DMS 273 treated with DMSO at 0.1 percent for 48 hours (cell line): ENCODE results near the gene JUNB.
"Not testable (repeated sequence)": the region's sequence is repeated elsewhere in the genome, so short reads cannot be mapped to it uniquely, and the experiment has no call there.

Experiments used
- DNase-seq: peaks from one replicate; lab custom pipeline; 2025; lab: John Stamatoyannopoulos, UW

Gene JUNB

DNA sequence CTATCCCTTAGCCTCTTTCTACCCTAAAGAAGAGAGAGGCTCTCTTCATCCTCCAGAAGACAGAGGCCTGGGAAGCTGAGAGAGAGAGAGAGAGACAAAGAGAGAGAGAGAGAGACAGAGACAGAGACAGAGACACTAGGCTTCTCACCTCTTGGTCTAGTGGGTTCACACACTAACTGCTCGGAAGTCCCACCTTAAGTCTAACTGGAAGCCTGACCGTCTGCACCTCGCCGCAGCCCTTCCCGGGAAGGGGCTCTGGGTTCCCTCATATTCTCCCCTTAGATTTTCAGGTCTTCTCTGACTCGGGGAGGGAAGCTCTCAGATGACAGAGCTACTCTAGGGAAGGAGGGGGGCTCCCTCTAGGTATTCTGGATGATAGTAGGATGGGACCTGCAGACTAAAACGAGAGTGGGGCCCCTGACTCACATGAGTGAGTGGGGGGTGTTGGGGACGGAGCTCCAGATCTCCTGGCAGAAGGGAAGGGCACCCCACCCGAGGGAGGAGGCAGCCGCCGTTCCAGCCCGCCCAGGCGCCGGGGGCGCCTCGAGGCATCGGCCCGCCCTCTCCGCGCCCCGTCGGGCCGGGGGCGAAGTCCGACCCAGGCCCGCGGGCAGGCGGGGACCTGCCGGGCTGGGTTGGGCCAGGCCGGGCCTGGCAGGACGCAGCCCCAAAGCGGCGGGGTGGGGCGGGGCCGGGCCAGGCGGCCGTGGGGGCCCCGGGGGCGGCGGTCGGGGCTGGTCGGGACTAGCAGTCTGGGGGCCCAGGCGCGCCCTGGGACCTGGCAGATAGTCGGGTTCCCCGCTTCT is 2.0 kb upstream of the JUNB start:
- DNase-seq = no peak

DNA sequence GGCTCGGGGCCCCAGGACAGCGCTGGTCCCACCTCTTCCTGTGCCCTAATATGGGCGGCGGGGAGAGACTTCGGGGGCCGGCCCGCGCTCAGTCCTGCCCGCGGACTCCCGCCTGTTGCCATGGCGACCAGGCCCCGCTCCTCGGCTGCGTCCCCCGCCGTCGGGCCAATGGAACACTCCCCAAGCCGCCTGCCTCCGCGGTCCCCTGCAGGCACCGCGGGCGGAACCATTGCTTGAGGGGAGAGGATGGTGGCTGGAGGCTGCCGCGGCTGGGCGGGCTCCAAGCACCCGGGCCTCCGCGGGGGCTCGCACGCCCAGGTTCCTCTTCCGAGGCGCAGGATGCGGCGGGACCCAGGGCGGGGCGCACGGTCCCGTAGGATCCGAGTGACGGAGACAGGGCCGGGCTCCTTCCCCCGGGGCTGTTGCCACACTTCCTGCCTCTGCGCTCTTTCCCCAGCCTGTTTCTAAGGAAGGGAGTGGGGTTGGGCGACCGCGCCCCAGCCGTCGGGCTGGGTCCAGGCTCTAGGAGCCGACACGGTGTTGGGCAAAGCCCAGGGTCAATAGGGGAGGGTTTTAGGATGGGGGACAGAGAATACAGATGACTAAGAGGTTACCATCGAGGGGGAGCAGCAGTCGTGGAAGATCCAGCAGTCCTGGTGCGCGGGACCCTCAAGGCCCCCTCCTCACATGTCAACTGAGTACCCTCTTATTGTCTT is 1.2 kb upstream of the JUNB start:
- DNase-seq = peak; percentile 92

DNA sequence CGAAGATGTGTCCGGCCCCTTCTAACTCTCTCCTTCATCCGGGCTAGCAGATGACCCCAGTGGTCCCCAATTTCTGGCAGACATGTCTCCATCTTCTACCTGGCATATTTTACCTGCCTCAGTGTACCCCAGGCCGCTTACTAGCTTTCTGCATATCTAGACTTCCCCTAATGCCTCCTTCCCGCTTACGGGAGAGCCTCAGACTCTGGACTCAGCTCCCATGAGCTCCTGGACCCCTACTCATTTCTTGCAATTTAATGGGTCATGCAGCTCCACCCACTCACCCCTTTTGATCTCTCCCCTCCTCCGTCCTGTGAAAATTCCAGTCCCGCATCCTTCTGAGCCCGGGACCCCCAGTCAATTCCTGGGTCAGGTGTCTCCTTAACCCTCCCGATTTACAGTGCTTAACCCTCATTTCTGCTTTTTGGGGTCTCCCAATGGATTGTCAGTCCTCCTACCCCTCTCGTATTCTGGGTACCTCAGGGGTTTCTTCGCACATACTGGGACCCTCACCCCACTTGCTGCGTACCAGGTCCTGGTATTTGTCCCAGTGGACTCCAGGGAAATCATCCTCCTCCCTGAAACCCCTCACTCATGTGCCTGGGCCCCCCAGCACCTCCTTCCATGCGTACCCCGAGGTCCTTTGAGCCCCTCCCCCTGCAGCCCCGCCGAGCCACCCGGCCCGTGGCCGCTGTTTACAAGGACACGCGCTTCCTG is 500 bp upstream of the JUNB start:
- no peak for DNase-seq

DNA sequence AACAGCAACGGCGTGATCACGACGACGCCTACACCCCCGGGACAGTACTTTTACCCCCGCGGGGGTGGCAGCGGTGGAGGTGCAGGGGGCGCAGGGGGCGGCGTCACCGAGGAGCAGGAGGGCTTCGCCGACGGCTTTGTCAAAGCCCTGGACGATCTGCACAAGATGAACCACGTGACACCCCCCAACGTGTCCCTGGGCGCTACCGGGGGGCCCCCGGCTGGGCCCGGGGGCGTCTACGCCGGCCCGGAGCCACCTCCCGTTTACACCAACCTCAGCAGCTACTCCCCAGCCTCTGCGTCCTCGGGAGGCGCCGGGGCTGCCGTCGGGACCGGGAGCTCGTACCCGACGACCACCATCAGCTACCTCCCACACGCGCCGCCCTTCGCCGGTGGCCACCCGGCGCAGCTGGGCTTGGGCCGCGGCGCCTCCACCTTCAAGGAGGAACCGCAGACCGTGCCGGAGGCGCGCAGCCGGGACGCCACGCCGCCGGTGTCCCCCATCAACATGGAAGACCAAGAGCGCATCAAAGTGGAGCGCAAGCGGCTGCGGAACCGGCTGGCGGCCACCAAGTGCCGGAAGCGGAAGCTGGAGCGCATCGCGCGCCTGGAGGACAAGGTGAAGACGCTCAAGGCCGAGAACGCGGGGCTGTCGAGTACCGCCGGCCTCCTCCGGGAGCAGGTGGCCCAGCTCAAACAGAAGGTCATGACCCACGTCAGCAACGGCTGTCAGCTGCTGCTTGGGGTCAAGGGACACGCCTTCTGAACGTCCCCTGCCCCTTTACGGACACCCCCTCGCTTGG is 966 bp downstream of the JUNB start:
- no peak for DNase-seq

DNA sequence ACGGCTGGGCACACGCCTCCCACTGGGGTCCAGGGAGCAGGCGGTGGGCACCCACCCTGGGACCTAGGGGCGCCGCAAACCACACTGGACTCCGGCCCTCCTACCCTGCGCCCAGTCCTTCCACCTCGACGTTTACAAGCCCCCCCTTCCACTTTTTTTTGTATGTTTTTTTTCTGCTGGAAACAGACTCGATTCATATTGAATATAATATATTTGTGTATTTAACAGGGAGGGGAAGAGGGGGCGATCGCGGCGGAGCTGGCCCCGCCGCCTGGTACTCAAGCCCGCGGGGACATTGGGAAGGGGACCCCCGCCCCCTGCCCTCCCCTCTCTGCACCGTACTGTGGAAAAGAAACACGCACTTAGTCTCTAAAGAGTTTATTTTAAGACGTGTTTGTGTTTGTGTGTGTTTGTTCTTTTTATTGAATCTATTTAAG is 1.6 kb downstream of the JUNB start:
- no peak for DNase-seq

DNA sequence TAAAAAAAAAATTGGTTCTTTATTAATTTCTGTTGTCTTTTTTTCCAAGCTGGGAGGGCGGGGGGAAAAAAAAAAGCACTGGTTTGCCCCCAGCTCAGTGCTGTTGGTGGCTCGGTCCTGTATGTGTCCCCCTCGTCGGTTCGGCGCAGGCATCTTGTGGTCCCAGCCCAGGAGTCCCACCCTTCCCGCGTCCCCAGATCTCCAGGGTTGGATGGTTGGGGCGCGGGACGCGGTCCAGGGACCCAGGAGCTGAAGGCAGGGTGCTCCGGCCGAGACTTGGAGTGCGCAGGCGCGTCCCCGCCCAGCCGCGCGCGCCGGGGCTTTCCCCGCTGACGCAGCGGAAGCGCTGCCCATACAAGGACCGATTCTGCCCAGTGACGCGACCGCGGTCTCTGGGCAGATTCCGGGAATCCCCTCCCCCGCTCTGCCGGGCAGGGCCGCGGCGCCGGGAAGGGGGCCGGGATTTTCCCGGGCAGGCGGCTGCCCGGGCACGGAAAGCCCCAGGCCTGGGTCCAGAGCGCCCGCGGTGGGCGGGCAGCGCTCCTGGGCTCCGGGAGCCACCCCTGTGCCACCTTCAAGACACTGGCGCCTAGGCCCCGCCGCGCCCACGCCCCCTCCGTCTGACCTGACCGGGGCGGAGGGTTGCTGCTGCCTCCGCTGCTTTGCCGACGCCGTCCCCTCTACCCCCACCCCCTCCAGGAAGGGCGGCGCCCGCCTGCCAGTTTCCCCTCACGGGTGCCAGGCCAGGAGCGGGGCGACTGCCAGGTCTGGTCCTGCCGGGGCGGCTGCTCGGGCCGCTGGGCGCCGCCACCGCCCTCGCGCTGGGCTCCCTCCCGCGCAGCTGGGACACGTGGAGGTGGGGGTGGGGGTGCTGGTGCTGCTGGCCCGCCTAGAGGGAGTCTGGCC is 2.3 kb downstream of the JUNB start:
- DNase-seq = peak; percentile 78

DNA sequence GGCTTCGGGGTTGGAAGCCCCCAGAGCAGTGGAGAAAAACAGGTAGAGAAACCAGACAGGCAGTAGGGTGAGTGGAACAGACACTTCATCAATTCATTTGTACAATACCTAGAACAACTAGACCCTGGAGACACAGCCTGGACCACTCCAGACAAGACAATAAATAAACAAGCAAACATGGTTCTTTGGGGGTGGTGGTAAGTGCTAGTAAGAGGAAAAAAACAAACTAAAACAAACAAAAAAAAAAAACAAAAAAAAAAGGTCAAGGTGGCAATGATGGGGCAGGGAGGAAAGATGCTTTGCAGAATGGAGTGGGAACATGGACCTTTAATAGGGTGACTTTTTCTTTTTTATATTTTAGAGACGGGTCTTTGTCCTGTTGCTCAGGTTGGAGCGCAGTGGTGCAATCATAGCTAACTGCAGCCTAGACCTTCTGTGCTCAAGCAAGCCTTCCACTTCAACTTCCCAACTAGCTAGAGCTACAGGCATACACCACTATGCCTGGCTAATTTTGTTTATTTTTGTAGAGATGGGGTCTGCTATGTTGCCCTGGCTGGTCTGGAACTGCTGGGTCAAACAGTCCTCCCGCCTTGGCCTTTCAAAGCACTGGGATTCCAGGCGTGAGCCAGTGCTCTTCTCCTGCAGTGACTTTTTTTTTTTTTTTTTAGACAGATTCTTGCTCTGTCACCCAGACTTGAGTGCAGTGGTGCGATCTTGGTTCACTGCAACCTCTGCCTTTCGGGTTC is 3.1 kb downstream of the JUNB start:
- DNase-seq = no peak

DNA sequence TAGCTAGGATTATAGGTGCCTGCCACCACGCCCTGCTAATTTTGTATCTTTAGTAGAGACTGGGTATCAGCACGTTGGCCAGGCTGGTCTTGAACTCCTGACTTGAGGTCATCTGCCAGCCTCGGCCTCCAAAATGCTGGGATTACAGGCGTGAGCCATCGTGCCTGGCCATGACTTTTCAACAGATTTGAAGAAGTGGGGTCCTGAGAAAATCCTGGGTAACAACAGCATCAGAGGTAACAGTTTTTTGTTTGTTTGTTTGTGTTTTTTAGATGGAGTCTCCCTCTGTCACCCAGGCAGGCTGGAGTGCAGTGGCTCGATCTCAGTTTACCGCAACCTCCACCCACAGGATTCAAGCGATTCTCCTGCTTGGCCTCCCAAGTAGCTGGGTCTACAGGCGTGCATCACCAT is 3.7 kb downstream of the JUNB start:
- no peak for DNase-seq

DNA sequence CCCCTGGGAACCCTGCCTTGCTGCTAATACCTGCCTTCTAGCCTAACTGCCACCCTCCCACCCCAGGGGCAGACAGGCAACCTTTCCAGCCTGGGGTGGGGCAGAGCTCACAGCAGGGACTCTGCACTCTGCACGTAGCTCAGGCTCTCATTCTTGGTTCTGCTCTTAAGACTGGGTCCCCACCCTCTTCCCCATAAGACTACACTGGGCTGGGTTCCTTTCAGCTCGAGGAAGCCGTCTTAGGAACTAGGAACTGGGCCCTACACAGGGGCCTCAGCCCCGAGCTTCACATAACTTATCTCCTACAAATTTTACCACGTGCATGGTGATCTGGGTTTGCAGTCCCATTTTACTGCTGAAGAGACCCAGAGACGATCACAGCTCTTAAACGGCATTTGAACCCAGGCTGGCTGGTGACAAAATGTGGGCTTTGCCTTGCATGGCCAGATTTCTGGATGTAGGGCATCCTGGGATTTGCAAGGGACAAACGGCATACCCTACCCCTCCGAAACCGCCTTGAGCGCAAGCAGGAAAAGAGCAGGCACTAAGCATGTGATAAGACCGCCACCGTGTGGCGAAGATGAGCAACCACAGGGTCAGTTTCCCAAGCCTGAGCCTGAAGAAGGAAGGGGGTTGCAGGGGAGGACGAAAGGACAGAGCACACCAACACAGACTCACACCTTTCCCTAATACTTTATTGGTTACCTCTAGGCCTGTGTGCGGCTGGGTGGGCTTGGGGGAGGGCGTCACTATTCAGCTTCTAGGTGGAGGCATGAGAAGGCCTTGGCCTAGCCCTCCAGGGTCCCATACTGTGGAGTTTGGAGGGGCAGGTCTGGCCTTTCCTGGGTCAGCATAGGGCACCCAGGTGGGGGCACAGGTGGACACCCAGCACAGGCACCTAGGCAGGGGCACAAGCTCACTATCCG is 5.1 kb downstream of the JUNB start:
- DNase-seq = peak; percentile 61

DNA sequence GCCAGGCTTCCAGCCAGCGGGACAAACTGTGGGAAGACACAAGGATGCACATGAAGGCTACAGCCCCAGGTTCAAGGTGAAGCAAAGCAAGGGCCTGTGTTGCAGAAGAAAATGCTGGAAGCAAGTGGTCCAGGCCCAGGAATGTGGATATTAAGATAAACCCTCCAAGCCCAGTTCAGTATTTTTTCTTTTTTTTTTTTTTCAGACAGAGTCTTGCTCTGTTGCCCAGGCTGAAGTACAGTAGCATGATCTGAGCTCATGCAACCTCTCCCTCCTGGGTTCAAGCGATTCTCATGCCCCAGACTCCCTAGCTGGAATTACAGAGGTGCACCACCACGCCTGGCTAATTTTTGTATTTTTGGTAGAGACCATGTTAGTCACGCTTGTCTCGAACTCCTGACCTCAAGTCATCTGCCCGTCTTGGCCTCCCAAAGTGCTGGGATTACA is 5.9 kb downstream of the JUNB start:
- DNase-seq = no peak

DNA sequence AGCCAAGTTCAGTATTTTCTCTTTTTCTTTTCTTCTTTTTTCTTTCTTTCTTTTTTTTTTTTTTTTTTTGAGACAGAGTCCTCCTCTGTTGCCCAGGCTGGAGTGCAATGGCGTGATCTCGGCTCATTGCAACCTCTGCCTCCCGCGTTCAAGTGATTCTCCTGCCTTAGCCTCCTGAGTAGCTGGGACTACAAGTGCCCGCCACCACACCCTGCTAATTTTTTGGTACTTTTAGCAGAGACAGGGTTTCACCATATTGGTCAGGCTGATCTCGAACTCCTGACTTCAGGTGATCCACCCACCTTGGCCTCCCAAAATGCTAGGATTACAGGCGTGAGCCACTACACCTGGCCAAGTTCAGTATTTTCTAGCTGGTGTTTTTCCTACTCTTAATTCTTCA is 6.3 kb downstream of the JUNB start:
- not testable (repeated sequence) for DNase-seq

DNA sequence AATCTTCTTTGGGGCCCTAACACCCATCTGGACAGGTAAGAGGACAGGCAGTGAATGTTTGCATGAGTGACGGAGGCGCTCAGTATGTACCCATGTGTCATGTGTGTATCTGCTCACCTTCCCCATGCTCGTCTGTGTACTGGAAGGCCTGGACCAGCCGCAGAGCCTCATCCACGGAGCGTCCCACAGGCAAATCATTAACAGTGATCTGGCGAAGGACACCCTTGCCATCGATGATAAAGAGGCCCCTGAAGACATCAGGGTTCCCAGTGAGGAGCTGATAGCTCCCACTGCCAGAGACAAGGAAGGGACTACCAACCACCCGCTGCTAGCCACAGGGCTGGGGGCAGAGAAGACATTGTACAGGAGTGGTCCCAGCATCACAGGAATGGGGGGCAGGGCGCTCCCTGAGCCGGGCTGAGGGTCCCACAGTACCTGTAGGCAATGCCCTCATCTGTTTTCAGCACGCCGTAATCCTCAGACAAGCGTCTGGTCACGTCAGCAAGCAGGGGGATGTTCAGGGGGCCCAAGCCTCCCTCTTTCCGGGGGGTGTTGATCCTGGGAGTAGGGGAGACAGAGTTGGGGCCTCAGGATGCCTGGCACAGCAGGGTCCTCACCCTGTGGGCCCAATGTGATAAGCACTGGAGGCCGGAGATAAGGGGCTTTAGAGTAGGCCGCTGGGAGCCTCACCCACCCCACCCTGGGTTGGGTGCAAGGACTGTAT is 8.6 kb downstream of the JUNB start:
- DNase-seq = no peak

DNA sequence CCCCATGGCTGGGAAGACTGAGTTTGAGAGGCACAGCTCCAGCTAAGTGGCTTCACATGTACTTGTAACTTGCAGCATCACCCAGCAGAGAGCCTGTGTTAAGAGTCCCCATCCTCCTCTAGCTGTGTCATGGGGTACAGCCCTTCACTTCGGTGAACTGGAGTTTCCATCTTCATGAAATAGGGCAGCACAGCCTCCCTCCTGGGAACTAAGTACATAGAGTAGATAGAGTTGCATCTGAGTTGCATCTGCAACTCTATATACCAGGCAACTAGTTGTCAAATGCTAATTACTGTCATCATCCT is 9.1 kb downstream of the JUNB start:
- DNase-seq = no peak

DNA sequence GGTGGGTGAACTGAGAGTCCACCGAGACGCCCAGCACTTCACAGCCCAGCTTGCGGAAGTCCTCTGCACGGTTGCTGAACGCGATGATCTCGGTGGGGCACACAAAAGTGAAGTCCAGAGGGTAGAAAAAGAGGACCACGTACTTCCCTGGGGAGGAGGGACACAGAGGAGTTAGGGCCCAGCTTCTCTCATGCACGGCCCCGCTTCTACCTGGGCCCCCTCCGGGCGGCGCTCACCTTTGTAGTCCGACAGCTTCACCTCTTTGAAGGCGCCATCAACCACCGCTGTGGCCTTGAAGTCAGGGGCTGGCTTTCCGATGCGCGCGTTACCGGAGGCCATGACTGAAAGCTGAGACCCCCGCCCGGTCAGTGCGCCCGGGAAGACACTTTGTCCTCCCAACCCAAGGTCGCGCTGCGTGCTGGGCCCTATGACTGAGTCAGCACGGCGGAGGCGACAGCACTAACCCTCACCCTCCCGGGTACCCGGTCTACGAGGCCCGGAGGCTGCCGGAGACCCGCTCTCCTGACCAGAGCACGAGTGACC is 9.7 kb downstream of the JUNB start:
- no peak for DNase-seq

DNA sequence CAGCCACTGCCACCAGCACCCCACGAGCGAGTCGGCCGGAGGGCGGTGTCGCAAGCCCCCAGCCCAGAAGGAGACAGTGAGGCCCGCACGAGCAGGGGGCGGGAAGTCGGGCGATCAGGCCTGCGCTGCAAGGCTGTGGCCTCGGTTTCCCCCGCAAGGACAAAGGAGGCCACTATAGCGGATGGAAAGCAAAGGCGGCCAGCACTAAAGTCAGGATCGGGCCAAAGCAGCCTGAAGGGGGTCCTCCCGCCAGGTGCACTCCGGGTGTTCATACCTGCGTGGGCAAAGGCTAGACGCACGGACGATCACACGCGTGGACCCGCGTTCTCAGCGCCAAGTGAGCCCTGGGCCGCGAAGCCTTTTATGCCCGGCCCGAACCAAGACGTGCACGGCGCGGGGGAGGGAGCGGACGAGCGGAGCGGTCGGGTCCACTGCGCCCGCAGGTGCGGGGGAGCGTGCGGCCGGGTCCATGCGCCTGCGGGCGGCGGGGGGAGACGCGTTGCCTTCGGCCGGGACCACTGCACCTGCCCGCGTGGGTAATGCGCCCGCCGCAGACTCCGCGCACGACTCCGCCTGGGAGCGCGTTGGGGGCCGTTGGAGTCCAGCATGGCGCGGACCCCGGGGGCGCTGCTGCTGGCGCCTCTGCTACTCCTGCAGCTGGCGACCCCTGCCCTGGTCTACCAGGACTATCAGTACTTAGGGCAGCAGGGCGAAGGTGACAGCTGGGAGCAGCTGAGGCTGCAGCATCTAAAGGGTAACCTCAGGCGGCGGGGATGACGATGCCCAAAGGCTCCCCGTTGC is 10.4 kb downstream of the JUNB start, which contains the start of the genes PRDX2 and THSD8:
PRDX2 (minus strand) TSS at position 335 of the 801 bp plus-strand sequence. CDS start 539 bp downstream, outside the sequence.
THSD8 (plus strand) TSS at position 604 of the 801 bp plus-strand sequence; CDS start at position 607, 3 bp downstream.
- peak; percentile 27 for DNase-seq

DNA sequence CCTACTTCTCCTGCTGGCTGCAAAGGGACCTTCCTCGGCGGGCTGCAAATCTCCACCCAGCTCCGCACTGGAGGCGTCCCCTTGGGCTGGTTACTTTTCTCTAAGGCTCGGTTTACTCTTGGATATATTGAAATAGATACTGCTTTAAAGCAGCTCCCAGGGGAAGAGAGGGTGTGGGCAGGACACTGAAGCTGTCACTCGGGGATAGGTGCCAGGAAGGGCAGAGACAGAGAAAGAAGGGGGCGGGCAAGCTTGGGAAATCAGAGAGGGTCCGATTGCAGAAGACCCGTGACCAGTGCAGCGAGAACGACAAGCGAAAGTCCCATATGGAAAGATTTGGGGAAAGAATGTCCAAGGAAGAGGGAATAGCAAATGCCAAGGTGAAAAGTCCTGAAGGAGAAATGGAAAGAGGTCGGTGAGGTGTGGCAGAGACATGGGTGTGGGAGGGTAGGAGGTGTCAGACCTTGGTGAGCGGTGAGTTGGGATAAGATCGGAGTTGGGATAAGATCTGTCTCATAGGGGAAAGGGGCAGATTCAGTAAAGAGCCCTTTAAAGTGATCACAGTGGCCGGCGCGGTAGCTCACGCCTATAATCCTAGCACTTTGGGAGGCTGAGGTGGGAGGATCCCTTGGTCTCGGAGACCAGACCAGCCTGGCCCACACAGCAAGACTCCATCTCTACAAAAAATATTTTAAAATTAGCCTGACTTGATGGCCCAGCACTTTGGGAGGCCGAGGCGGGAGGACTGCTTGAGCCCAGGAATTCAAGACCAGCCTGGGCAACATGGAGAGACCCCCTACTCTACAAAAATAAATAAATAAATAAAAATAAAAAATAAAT is 11.2 kb downstream of the JUNB start:
- no peak for DNase-seq
